HEK293 (cell line): Measurements from ENCODE around the gene PLEKHA4.

Source experiments
- CTCF ChIA-PET: fragments of 350-600 bp; formaldehyde crosslinking; extraction: SDS; loops from one replicate; lab custom pipeline; 2021; ENCODE audit warnings: antibody characterized with exemption; lab: Yijun Ruan, JAX
- POLR2A ChIA-PET: fragments of 300-600 bp; formaldehyde crosslinking; extraction: SDS; loops from one replicate; lab custom pipeline; 2020; ENCODE audit warnings: antibody characterized with exemption, inconsistent platforms; lab: Yijun Ruan, JAX
- H3K27ac ChIP-seq: fragments of 200-500 bp; sonication (Bioruptor generic); 2 replicates; pipeline ENCODE4 v1.5.1; 2014; ENCODE audit warnings: low read depth, low read length, control low read depth, inconsistent platforms; ENCODE audit errors: extremely low read depth
- H3K36me3 ChIP-seq, 2 experiments: fragments of 200-500 bp in 1 of 2; sonication (Bioruptor generic) in 1 of 2; 1 replicate in 1 of 2; 2 replicates in 1 of 2; pipeline ENCODE4 v1.5.1; 2014 to 2017; ENCODE audit warnings: inconsistent platforms in 2 of 2, low read length in 2 of 2; ENCODE audit not compliant: control insufficient read depth in 2 of 2, insufficient read depth in 1 of 2
- H3K4me1 ChIP-seq: fragments of 200-500 bp; sonication (Bioruptor generic); 2 replicates; pipeline ENCODE4 v1.5.1; 2014; ENCODE audit warnings: mild to moderate bottlenecking, low read length, inconsistent platforms; ENCODE audit not compliant: control insufficient read depth, insufficient read depth
- H3K4me3 ChIP-seq: 2 replicates; pipeline ENCODE4 v1.5.1; 2011; ENCODE audit warnings: low read depth, mild to moderate bottlenecking, control low read depth, low read length, moderate library complexity
- H3K9me3 ChIP-seq: fragments of 200-500 bp; sonication (Bioruptor generic); 2 replicates; pipeline ENCODE4 v1.5.1; 2014; ENCODE audit warnings: low read depth, low read length, inconsistent platforms; ENCODE audit not compliant: control insufficient read depth, insufficient read depth
- BCL11A ChIP-seq: fragments of 450-650 bp; formaldehyde crosslinking; IDR thresholded peaks from 2 replicates; pipeline ENCODE4 v1.5.1; 2016; ENCODE audit warnings: low read depth, missing biosample characterization, missing genetic modification characterization
- EGR2 ChIP-seq: fragments of 450-650 bp; formaldehyde crosslinking; IDR thresholded peaks from 2 replicates; pipeline ENCODE4 v1.5.1; 2016; ENCODE audit warnings: low read depth, missing biosample characterization, missing genetic modification characterization
- GLIS1 ChIP-seq: fragments of 450-650 bp; formaldehyde crosslinking; IDR thresholded peaks from 2 replicates; pipeline ENCODE4 v1.5.1; 2016; ENCODE audit warnings: missing biosample characterization, missing genetic modification characterization
- ZEB2 ChIP-seq: fragments of 450-650 bp; formaldehyde crosslinking; IDR thresholded peaks from 2 replicates; pipeline ENCODE4 v1.5.1; 2016; ENCODE audit warnings: missing biosample characterization, missing genetic modification characterization
- ZFP37 ChIP-seq: fragments of 450-650 bp; formaldehyde crosslinking; IDR thresholded peaks from 2 replicates; pipeline ENCODE4 v1.5.1; 2016; ENCODE audit warnings: missing biosample characterization, missing genetic modification characterization
- ZNF132 ChIP-seq: fragments of 450-650 bp; formaldehyde crosslinking; IDR thresholded peaks from 2 replicates; pipeline ENCODE4 v1.5.1; 2017; ENCODE audit warnings: missing biosample characterization, missing genetic modification characterization, borderline replicate concordance
- ZNF138 ChIP-seq: fragments of 450-650 bp; formaldehyde crosslinking; IDR thresholded peaks from 2 replicates; pipeline ENCODE4 v1.5.1; 2016; ENCODE audit warnings: missing biosample characterization, missing genetic modification characterization, borderline replicate concordance
- ZNF16 ChIP-seq: fragments of 450-650 bp; formaldehyde crosslinking; IDR thresholded peaks from 2 replicates; pipeline ENCODE4 v1.5.1; 2016; ENCODE audit warnings: low read depth, missing biosample characterization, missing genetic modification characterization
- ZNF2 ChIP-seq: fragments of 450-650 bp; formaldehyde crosslinking; IDR thresholded peaks from 2 replicates; pipeline ENCODE4 v1.5.1; 2016; ENCODE audit warnings: missing biosample characterization, missing genetic modification characterization
- ZNF239 ChIP-seq: fragments of 450-650 bp; formaldehyde crosslinking; IDR thresholded peaks from 2 replicates; pipeline ENCODE4 v1.5.1; 2016; ENCODE audit warnings: missing biosample characterization, missing genetic modification characterization
- ZNF335 ChIP-seq: fragments of 450-650 bp; formaldehyde crosslinking; conservative IDR thresholded peaks from 2 replicates; pipeline ENCODE4 v1.5.1; 2016; ENCODE audit warnings: missing biosample characterization, missing genetic modification characterization
- ZNF391 ChIP-seq: fragments of 450-650 bp; formaldehyde crosslinking; IDR thresholded peaks from 2 replicates; pipeline ENCODE4 v1.5.1; 2016; ENCODE audit warnings: low read depth, missing biosample characterization, missing genetic modification characterization, borderline replicate concordance
- ZNF423 ChIP-seq: fragments of 450-650 bp; formaldehyde crosslinking; IDR thresholded peaks from 2 replicates; pipeline ENCODE4 v1.5.1; 2016; ENCODE audit warnings: missing biosample characterization, missing genetic modification characterization
- ZNF555 ChIP-seq: fragments of 450-650 bp; formaldehyde crosslinking; conservative IDR thresholded peaks from 2 replicates; pipeline ENCODE4 v1.5.1; 2017; ENCODE audit warnings: missing biosample characterization, mild to moderate bottlenecking, missing genetic modification characterization, inconsistent platforms
- ZNF571 ChIP-seq: fragments of 450-650 bp; formaldehyde crosslinking; IDR thresholded peaks from 2 replicates; pipeline ENCODE4 v1.5.0; 2017; ENCODE audit warnings: missing biosample characterization, missing genetic modification characterization
- ZNF610 ChIP-seq: fragments of 450-650 bp; formaldehyde crosslinking; IDR thresholded peaks from 2 replicates; pipeline ENCODE4 v1.5.1; 2016; ENCODE audit warnings: missing biosample characterization, missing genetic modification characterization, borderline replicate concordance
- ZNF701 ChIP-seq: fragments of 450-650 bp; formaldehyde crosslinking; IDR thresholded peaks from 2 replicates; pipeline ENCODE4 v1.5.1; 2016; ENCODE audit warnings: missing biosample characterization, missing genetic modification characterization
- ZNF768 ChIP-seq: fragments of 450-650 bp; formaldehyde crosslinking; IDR thresholded peaks from 2 replicates; pipeline ENCODE4 v1.5.1; 2018; ENCODE audit warnings: missing biosample characterization, mild to moderate bottlenecking, missing genetic modification characterization
- ZXDB ChIP-seq: fragments of 450-650 bp; formaldehyde crosslinking; IDR thresholded peaks from 2 replicates; pipeline ENCODE4 v1.5.1; 2016; ENCODE audit warnings: missing biosample characterization, missing genetic modification characterization
- TF ChIP-seq, protein P1 (sequence below): IDR thresholded peaks from 2 replicates; pipeline ENCODE4 v1.6.1; 2011; ENCODE audit warnings: mild to moderate bottlenecking, low read depth, low read length, borderline replicate concordance
- TF ChIP-seq, protein P2 (sequence below): fragments of 450-650 bp; formaldehyde crosslinking; IDR thresholded peaks from 2 replicates; pipeline ENCODE4 v1.5.1; 2016; ENCODE audit warnings: missing biosample characterization, missing genetic modification characterization
- TF ChIP-seq, protein P3 (sequence below): fragments of 450-650 bp; formaldehyde crosslinking; IDR thresholded peaks from 2 replicates; pipeline ENCODE4 v1.5.1; 2016; ENCODE audit warnings: missing biosample characterization, missing genetic modification characterization
- TF ChIP-seq, protein P4 (sequence below): fragments of 450-650 bp; formaldehyde crosslinking; IDR thresholded peaks from 2 replicates; pipeline ENCODE4 v1.5.1; 2016; ENCODE audit warnings: missing biosample characterization, missing genetic modification characterization
- TF ChIP-seq, protein P5 (sequence below): fragments of 450-650 bp; formaldehyde crosslinking; IDR thresholded peaks from 2 replicates; pipeline ENCODE4 v1.5.1; 2016; ENCODE audit warnings: missing biosample characterization, missing genetic modification characterization
- TF ChIP-seq, protein P6 (sequence below): fragments of 450-650 bp; formaldehyde crosslinking; IDR thresholded peaks from 2 replicates; pipeline ENCODE4 v1.5.1; 2016; ENCODE audit warnings: missing biosample characterization, missing genetic modification characterization
- TF ChIP-seq, protein P7 (sequence below): fragments of 450-650 bp; formaldehyde crosslinking; IDR thresholded peaks from 2 replicates; pipeline ENCODE4 v1.5.1; 2016; ENCODE audit warnings: missing biosample characterization, missing genetic modification characterization, borderline replicate concordance

The PLEKHA4 gene

DNA sequence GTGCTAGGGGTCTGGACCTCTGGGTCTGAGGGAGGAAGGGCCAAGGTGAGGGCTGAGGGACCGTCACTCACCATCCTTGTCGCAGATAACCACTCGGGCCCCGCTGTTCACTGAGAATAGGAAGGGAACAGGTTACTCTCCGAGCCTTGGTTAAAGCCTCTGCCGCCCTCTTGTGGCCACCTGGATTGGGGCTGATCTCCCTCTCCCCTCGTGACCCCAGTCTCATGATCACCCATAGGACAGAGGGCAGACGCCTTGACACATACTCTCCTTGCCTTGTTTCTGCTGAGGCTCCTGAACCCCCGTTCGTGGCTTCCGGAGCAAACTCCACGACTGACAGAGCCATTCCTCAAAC is 32.7 kb downstream of the PLEKHA4 start:
- Histone ChIP-seq H3K9me3 (no peaks in the 10 kb centered on the region), H3K36me3 (no peaks in the 10 kb centered on the region), H3K4me3 (no peak overlapping the region), H3K4me1 (no peaks in the 10 kb centered on the region; the same call in none of the 2 replicates), H3K27ac (peak overlapping the region; percentile 37; the same call in 1 of the 2 replicates)
- POLR2A ChIA-PET: interaction anchor here (1.2 kb wide), 1 partner anchor 40 kb away, joined by 4 read pairs; no protein-coding TSS in a partner anchor
- CTCF ChIA-PET: interaction anchor here (0.6 to 3.7 kb wide), 20 partner anchors 8 to 775 kb away, joined by 3 to 38 read pairs (median 4); partner anchors contain the start of gene CA11
- TF ChIP-seq BCL11A (tag by site-specific recombination) (peak; percentile 75), ZNF16 (tag by site-specific recombination) (no peak), ZNF391 (tag by site-specific recombination) (peak; percentile 34; the same call in 1 of the 2 replicates), ZNF2 (no peak), ZNF555 (tag by site-specific recombination) (no peak), EGR2 (tag by site-specific recombination) (no peak), ZXDB (tag by site-specific recombination) (peak; percentile 28; the same call in 1 of the 2 replicates), ZNF138 (no peak), ZNF423 (tag by site-specific recombination) (no peak), GLIS1 (tag by site-specific recombination) (peak; percentile 11; the same call in 1 of the 2 replicates), ZNF335 (peak; percentile 53; the same call in 1 of the 2 replicates), ZNF132 (tag by site-specific recombination) (no peak), ZNF701 (tag by site-specific recombination) (no peak), ZNF571 (tag by site-specific recombination) (no peak), ZNF239 (tag by site-specific recombination) (no peak), ZEB2 (tag by site-specific recombination) (peak; percentile 77; the same call in 1 of the 2 replicates), ZNF610 (no peak), ZNF768 (tag by site-specific recombination) (no peak), ZFP37 (tag by site-specific recombination) (0 out of 2 replicates have a peak, but pooled peaks have one; percentile 24)
- TF ChIP-seq, protein P1, sequence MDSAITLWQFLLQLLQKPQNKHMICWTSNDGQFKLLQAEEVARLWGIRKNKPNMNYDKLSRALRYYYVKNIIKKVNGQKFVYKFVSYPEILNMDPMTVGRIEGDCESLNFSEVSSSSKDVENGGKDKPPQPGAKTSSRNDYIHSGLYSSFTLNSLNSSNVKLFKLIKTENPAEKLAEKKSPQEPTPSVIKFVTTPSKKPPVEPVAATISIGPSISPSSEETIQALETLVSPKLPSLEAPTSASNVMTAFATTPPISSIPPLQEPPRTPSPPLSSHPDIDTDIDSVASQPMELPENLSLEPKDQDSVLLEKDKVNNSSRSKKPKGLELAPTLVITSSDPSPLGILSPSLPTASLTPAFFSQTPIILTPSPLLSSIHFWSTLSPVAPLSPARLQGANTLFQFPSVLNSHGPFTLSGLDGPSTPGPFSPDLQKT: no peak
- TF ChIP-seq, protein P2, sequence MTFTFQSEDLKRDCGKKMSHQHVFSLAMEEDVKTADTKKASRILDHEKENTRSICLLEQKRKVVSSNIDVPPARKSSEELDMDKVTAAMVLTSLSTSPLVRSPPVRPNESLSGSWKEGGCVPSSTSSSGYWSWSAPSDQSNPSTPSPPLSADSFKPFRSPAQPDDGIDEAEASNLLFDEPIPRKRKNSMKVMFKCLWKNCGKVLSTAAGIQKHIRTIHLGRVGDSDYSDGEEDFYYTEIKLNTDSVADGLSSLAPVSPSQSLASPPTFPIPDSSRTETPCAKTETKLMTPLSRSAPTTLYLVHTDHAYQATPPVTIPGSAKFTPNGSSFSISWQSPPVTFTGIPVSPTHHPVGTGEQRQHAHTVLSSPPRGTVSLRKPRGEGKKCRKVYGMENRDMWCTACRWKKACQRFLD (tag by site-specific recombination): no peak
- TF ChIP-seq, protein P3, sequence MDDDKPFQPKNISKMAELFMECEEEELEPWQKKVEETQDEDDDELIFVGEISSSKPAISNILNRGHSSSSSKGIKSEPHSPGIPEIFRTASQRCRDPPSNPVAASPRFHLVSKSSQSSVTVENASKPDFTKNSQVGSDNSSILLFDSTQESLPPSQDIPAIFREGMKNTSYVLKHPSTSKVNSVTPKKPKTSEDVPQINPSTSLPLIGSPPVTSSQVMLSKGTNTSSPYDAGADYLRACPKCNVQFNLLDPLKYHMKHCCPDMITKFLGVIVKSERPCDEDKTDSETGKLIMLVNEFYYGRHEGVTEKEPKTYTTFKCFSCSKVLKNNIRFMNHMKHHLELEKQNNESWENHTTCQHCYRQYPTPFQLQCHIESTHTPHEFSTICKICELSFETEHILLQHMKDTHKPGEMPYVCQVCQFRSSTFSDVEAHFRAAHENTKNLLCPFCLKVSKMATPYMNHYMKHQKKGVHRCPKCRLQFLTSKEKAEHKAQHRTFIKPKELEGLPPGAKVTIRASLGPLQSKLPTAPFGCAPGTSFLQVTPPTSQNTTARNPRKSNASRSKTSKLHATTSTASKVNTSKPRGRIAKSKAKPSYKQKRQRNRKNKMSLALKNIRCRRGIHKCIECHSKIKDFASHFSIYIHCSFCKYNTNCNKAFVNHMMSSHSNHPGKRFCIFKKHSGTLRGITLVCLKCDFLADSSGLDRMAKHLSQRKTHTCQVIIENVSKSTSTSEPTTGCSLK: no peak
- TF ChIP-seq, protein P4, sequence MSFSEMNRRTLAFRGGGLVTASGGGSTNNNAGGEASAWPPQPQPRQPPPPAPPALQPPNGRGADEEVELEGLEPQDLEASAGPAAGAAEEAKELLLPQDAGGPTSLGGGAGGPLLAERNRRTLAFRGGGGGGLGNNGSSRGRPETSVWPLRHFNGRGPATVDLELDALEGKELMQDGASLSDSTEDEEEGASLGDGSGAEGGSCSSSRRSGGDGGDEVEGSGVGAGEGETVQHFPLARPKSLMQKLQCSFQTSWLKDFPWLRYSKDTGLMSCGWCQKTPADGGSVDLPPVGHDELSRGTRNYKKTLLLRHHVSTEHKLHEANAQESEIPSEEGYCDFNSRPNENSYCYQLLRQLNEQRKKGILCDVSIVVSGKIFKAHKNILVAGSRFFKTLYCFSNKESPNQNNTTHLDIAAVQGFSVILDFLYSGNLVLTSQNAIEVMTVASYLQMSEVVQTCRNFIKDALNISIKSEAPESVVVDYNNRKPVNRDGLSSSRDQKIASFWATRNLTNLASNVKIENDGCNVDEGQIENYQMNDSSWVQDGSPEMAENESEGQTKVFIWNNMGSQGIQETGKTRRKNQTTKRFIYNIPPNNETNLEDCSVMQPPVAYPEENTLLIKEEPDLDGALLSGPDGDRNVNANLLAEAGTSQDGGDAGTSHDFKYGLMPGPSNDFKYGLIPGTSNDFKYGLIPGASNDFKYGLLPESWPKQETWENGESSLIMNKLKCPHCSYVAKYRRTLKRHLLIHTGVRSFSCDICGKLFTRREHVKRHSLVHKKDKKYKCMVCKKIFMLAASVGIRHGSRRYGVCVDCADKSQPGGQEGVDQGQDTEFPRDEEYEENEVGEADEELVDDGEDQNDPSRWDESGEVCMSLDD (tag by site-specific recombination): peak; percentile 79
- TF ChIP-seq, protein P5, sequence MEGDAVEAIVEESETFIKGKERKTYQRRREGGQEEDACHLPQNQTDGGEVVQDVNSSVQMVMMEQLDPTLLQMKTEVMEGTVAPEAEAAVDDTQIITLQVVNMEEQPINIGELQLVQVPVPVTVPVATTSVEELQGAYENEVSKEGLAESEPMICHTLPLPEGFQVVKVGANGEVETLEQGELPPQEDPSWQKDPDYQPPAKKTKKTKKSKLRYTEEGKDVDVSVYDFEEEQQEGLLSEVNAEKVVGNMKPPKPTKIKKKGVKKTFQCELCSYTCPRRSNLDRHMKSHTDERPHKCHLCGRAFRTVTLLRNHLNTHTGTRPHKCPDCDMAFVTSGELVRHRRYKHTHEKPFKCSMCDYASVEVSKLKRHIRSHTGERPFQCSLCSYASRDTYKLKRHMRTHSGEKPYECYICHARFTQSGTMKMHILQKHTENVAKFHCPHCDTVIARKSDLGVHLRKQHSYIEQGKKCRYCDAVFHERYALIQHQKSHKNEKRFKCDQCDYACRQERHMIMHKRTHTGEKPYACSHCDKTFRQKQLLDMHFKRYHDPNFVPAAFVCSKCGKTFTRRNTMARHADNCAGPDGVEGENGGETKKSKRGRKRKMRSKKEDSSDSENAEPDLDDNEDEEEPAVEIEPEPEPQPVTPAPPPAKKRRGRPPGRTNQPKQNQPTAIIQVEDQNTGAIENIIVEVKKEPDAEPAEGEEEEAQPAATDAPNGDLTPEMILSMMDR (tag by site-specific recombination): peak; percentile 90
- TF ChIP-seq, protein P6, sequence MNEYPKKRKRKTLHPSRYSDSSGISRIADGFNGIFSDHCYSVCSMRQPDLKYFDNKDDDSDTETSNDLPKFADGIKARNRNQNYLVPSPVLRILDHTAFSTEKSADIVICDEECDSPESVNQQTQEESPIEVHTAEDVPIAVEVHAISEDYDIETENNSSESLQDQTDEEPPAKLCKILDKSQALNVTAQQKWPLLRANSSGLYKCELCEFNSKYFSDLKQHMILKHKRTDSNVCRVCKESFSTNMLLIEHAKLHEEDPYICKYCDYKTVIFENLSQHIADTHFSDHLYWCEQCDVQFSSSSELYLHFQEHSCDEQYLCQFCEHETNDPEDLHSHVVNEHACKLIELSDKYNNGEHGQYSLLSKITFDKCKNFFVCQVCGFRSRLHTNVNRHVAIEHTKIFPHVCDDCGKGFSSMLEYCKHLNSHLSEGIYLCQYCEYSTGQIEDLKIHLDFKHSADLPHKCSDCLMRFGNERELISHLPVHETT (tag by site-specific recombination): peak; percentile 54; the same call in 1 of the 2 replicates
- TF ChIP-seq, protein P7, sequence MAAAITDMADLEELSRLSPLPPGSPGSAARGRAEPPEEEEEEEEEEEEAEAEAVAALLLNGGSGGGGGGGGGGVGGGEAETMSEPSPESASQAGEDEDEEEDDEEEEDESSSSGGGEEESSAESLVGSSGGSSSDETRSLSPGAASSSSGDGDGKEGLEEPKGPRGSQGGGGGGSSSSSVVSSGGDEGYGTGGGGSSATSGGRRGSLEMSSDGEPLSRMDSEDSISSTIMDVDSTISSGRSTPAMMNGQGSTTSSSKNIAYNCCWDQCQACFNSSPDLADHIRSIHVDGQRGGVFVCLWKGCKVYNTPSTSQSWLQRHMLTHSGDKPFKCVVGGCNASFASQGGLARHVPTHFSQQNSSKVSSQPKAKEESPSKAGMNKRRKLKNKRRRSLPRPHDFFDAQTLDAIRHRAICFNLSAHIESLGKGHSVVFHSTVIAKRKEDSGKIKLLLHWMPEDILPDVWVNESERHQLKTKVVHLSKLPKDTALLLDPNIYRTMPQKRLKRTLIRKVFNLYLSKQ (tag by site-specific recombination): no peak
